Activated CD4-positive, alpha-beta T cell treated with anti-CD3 and anti-CD28 coated beads for 24 hours (primary cell): Measurements from ENCODE around the gene RBM34.
A peak's percentile ranks its signal among the peaks of the same experiment; 100 is the strongest.
"Not testable (repeated sequence)": the region's sequence is repeated elsewhere in the genome, so short reads cannot be mapped to it uniquely, and the experiment has no call there.

Source experiments
- DNase-seq, 2 donors: peaks; one replicate each; pipeline ENCODE4 v3.0.0-alpha.2; 2020; ENCODE audit warnings: low read depth in 2 of 2

Gene RBM34

GRCh38 chr1:235113183-235113917 is 47.7 kb downstream of the RBM34 start:
- DNase-seq: no peak

DNA sequence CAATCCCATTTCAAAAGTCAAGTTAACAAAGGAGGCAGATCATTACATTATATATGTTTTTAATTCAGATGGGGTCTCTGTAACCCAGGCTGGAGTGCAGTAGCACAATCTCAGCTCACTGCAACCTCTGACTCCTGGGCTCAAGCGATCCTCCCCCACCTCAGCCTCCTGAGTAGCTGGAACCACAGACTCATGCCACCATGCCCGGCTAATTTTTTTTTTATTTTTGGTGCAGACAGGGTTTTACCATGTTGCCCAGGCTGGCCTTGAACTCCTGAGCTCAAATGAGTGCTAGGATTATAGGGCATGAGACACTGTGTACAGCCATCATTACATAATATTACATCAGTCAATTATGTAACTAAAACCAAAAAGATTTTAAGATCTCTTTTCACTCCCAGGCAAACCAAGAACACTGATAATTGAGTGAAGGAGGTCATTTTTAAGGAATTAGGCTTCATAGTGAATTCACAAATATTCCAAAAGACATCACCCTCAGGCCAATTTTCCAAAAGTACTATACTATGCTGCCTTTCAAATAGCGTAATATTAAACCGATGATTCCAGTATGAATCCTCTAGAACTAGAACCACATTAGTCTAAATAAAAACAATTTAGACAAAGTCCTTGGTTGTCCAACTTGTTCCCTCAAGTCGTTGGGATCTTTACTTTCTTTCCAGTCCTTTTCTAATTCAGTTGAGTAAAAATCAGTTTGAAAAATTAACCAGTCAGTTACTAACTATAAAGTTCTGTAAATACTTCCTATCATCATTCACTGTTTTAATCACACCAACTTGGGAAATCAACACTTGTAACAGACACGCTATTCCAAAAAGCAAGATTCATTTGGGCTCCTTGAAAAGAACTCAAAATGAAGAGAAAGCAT is 48.5 kb downstream of the RBM34 start:
- DNase-seq: no peak

GRCh38 chr1:235111107-235111506 is 49.9 kb downstream of the RBM34 start:
- no peak for DNase-seq

GRCh38 chr1:235108876-235109275 is 52.2 kb downstream of the RBM34 start:
- DNase-seq: no peak

DNA sequence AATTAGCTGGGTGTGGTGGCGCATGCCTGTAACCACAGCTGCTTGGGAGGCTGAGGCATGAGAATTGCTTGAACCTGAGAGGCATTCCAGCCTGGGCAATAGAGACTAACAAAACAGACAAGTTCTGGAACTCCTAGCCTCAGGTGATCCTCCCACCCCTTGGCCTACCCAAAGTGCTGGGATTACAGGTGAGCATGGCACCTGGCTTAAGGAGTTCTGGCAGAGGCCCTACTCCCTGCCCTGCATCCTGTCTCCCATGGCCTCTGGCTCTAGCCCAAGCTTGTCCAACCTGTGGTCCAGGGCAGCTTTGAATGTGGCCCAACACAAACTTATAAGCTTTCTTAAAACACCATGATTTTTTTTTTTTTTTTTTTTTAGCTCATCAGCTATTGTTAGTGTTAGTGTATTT is 52.9 kb downstream of the RBM34 start:
- DNase-seq: no peak

- DNase-seq: no peak
Observed at GRCh38 chr1:235107368-235108184, 53.5 kb downstream of the RBM34 start.

GRCh38 chr1:235106457-235106856 is 54.6 kb downstream of the RBM34 start:
- DNase-seq: no peak

GRCh38 chr1:235105051-235106043 is 55.7 kb downstream of the RBM34 start:
- no peak for DNase-seq

GRCh38 chr1:235102993-235103411 is 58.0 kb downstream of the RBM34 start:
- no peak for DNase-seq

- DNase-seq: no peak
Observed at GRCh38 chr1:235102259-235102582, 58.8 kb downstream of the RBM34 start.

DNA sequence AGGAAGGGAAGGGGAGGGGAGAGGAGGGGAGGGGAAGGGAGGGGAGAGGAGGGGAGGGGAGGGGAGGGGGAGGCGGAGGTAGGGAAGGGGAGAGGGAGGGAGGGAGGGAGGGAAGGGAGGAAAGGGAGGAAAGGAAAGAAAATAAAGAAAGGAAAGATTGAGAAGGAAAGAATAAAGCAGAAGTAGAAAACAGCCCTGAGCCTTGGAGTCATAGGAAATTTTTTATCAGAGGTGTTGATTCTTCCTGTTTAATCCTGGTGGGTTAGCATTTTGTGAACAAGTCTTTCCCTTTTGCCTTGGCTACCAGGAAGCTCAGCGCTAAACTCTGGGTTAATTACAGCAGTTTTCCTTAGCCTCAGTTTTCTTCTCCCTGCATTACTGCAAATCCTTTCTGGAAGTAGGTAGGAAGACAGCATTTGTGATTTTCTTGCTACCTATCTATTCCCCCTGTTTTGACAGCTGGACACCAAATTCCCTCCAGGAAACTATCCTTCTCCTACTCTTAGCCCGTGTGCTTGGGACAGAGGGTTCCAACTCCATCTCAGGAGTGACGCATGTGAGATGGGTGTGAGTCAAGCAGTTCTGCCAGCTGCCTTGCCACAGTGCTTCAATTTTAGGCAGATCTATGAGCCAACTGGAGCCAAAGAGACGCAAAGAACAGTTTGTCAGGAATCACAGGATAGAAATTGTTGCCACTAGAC is 59.3 kb downstream of the RBM34 start:
- DNase-seq: no peak

DNA sequence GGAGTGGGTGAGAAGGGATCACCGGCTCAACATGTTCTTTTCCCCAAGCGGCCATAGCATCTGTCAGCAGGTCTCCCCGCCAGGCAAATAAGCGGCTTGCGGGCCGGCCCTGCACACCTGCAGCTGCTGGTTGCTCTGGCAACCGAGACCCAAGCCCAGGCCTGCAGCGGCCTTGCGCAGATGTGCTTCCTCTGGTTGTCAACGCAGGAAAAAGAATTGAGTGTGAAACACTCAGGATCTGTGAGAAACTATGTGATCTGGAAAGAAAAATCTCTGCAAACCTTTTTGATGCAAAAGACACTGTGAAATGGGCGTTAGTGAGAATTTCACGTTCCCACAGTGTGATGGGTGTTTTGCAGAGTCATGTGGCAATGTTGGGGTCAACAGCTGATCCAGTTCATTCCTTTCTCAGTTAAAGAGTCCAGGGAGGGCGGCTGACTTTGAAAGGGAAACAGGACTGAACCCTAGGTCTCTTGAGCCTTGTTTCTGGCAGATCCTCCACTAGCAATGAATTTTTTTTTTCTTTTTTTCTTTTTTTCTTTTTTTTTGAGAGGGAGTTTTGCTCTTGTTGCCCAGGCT is 60.8 kb downstream of the RBM34 start:
- DNase-seq: no peak

DNA sequence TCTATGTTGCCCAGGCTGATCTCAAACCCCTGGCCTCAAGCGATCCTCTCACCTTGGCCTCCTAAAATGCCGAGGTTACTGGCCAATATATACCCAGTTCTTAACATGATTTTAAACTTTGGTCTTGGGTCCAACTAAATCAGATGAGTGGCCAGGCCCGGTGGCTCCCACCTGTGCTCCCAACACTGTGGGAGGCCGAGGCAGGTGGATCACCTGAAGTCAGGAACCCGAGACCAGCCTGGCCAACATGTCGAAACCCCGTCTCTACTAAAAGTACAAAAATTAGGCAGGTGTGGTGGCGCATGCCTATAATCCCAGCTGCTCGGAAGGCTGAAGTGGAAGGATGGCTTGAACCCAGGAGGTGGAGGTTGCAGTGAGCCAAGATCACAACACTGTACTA is 62.1 kb downstream of the RBM34 start:
- DNase-seq: no peak

GRCh38 chr1:235098547-235098946 is 62.5 kb downstream of the RBM34 start:
- DNase-seq: no peak

- not testable (repeated sequence) for DNase-seq
Observed at GRCh38 chr1:235097501-235097900, 63.5 kb downstream of the RBM34 start.

GRCh38 chr1:235095938-235096562 is 65.0 kb downstream of the RBM34 start:
- no peak for DNase-seq

DNA sequence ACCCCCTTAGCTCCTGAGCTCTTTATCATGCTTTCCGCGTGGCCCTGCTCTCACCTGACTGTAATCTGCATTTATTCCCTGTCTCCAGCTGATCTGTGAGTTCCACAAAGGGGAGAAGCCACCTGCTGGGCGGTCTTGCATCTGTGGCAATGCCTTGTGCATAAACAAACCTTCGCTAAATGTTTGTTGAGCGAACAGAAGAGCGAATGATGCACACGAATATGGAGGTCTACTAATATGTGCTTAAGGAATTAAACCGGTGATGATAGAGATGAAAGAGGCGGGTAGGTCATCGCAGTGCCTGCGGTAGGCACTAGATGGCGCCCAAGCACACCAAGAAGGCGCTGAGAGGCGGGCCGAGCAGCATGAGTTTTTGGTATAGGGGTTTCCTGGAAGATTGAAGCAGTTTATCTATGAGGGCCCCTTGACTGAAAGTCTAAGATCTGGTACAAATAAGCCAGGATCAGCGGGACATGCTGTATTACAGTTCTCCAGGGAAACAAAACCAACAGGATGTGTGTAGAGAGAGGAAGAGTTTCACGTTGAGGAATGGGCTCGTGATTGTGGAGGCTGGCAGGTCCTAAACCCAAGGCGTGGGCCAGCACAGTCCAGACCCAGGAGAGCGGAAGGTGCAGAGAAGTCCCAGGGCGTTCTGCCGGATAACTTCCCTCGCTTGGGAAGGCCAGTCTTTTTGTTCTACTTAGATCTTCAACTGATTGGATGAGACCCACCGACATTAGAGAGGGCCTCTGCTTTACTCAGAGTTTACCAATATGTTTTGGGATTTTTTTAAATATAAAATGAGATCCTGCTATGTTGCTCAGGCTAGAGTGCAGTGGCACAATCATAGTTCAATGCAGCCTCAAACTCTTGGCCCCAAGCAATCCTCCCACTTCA is 67.1 kb downstream of the RBM34 start:
- DNase-seq: peak; percentile 76 to 78

GRCh38 chr1:235093013-235093695 is 67.9 kb downstream of the RBM34 start:
- DNase-seq: no peak
